Fibroblast of lung (primary cell): Measurements from ENCODE around the gene POTEG. TPM values are rescaled to one million over a fixed set of nuclear protein-coding genes. Genes with fewer than 3 reads are reported as not detected.
"Not testable (repeated sequence)": the region's sequence is repeated elsewhere in the genome, so short reads cannot be mapped to it uniquely, and the experiment has no call there.

Experiments used
- DNase-seq, 2 donors: peaks; one replicate each; pipeline versions ENCODE4 v3.0.0 to v3.0.0-alpha.2; 2010; ENCODE audit warnings: low read depth in 2 of 2
- H2AFZ ChIP-seq: 2 replicates; pipeline ENCODE4 v1.5.1; 2012; ENCODE audit warnings: low read length, control low read depth, inconsistent platforms
- H3K27ac ChIP-seq: 2 replicates; pipeline ENCODE4 v1.5.1; 2011; ENCODE audit warnings: low read length, control low read depth; ENCODE audit not compliant: insufficient read depth
- H3K27me3 ChIP-seq: 2 replicates; pipeline ENCODE4 v1.5.1; 2011; ENCODE audit warnings: mild to moderate bottlenecking, low read length; ENCODE audit not compliant: control insufficient read depth, insufficient read depth
- H3K36me3 ChIP-seq: 2 replicates; pipeline ENCODE4 v1.5.1; 2011; ENCODE audit warnings: low read length; ENCODE audit not compliant: control insufficient read depth, insufficient read depth
- H3K4me1 ChIP-seq: 2 replicates; pipeline ENCODE4 v1.5.1; 2011; ENCODE audit warnings: low read length; ENCODE audit not compliant: control insufficient read depth, insufficient read depth; ENCODE audit errors: extremely low read depth
- H3K4me2 ChIP-seq: 2 replicates; pipeline ENCODE4 v1.5.1; 2011; ENCODE audit warnings: low read length, control low read depth; ENCODE audit not compliant: insufficient read depth; ENCODE audit errors: extremely low read depth
- H3K4me3 ChIP-seq, 4 experiments: fragments of 200-600 bp in 1 of 4; sonication (generic) in 1 of 4; replicated peaks in 1 of 4; 2 replicates each; pipeline ENCODE4 v1.5.1; 2011 to 2016; ENCODE audit warnings: low read length in 4 of 4, low read depth in 3 of 4, mild to moderate bottlenecking in 3 of 4, control low read depth in 2 of 4, inconsistent platforms in 1 of 4, mixed read lengths in 1 of 4; ENCODE audit not compliant: insufficient read depth in 1 of 4; ENCODE audit errors: control extremely low read depth in 1 of 4
- H3K79me2 ChIP-seq: 2 replicates; pipeline ENCODE4 v1.5.1; 2012; ENCODE audit warnings: mild to moderate bottlenecking, low read length, inconsistent platforms; ENCODE audit not compliant: control insufficient read depth, insufficient read depth
- H3K9ac ChIP-seq: 2 replicates; pipeline ENCODE4 v1.5.1; 2011; ENCODE audit warnings: mild to moderate bottlenecking, low read length, control low read depth; ENCODE audit not compliant: insufficient read depth
- H3K9me3 ChIP-seq: 2 replicates; pipeline ENCODE4 v1.5.1; 2012; ENCODE audit warnings: low read depth, low read length; ENCODE audit not compliant: control insufficient read depth, insufficient read depth
- H4K20me1 ChIP-seq: 2 replicates; pipeline ENCODE4 v1.5.1; 2011; ENCODE audit warnings: low read length; ENCODE audit not compliant: control insufficient read depth, insufficient read depth; ENCODE audit errors: extremely low read depth
- polyA plus RNA-seq, 2 donors: library from polyadenylated mRNA; depleted of rRNA in 1 of 2; stranded (reverse) in 1 of 2; unstranded in 1 of 2; fragments of >200 nt; gene quantifications; 2 replicates each; pipeline ENCODE4 v1.2.1, GENCODE V29; 2011 to 2012; ENCODE audit warnings: missing spikeins in 1 of 2
- total RNA-seq: library from RNA; depleted of rRNA; stranded (reverse); fragments of >200 nt; gene quantifications from 2 replicates; pipeline ENCODE4 v1.2.1, GENCODE V29; 2014

Gene POTEG
- total and polyA plus RNA-seq, 2 donors (not counting 1 experiment from before 2014, with no cell fraction given): not detected

GRCh38 chr14:19380137-19380536 lies 54.0 kb downstream of the POTEG start:
- H3K79me2 ChIP-seq, DNase-seq, H3K27me3 ChIP-seq, H3K9me3 ChIP-seq, H4K20me1 ChIP-seq, H3K4me2 ChIP-seq, H3K36me3 ChIP-seq, H2AFZ ChIP-seq, H3K9ac ChIP-seq, H3K4me3 ChIP-seq, H3K27ac ChIP-seq, H3K4me1 ChIP-seq: not testable (repeated sequence)

DNA sequence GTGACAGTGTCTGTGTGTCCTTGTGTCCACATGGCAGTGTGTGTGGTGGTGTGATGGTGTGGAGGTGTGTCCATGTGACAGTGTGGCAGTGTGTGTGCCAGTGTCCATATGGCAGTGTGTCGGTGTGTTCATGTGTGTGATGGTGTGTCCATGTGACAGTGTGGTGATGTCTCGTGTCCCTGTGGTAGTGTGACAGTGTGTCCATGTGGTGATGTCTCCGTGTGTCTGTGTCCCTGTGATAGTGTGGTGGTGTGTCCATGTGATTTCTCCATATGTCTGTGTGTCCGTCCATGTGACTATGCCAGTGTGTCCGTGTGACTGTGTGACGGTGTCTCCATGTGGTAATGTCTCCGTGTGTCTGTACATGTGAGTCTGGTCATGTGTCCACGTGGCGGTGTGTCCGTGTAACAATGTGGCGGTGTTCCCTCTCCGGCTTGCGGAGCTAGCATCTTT lies 59.7 kb downstream of the POTEG start:
- H3K4me2 ChIP-seq, H3K27me3 ChIP-seq, H3K27ac ChIP-seq, H2AFZ ChIP-seq, DNase-seq, H3K4me1 ChIP-seq, H3K4me3 ChIP-seq, H3K9me3 ChIP-seq, H3K9ac ChIP-seq, H3K36me3 ChIP-seq, H4K20me1 ChIP-seq, H3K79me2 ChIP-seq: not testable (repeated sequence)

- H3K4me3 ChIP-seq, H3K27ac ChIP-seq, H3K4me1 ChIP-seq, H3K9ac ChIP-seq, H2AFZ ChIP-seq, H3K79me2 ChIP-seq, H4K20me1 ChIP-seq, DNase-seq, H3K36me3 ChIP-seq, H3K27me3 ChIP-seq, H3K9me3 ChIP-seq, H3K4me2 ChIP-seq: not testable (repeated sequence)
Observed at GRCh38 chr14:19372813-19373500, 61.2 kb downstream of the POTEG start.

GRCh38 chr14:19371767-19372166 lies 62.4 kb downstream of the POTEG start:
- DNase-seq, H3K27ac ChIP-seq, H2AFZ ChIP-seq, H3K27me3 ChIP-seq, H3K4me1 ChIP-seq, H3K4me3 ChIP-seq, H3K4me2 ChIP-seq, H3K9me3 ChIP-seq, H3K79me2 ChIP-seq, H3K9ac ChIP-seq, H3K36me3 ChIP-seq, H4K20me1 ChIP-seq: not testable (repeated sequence)

DNA sequence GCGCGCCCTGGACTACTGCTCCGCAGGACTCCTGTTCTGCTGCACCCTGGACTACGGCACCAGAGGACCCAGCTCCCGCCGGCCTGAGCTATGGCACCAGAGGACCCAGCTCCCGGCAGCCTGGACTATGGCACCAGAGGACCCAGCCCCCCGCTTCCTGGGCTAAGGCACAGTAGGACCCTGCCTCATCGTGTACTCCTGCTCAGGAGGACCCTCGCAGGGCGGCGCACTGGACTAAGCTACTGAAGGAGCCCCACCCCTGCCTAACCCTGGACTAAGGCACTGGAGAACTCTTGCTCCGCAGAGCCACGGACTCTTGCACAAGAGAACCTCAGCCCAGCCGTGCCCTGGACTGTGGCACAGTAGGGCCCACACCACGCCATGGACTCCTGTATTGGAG lies 71.3 kb downstream of the POTEG start:
- not testable (repeated sequence) for H3K27me3 ChIP-seq, H3K4me3 ChIP-seq, H3K27ac ChIP-seq, H2AFZ ChIP-seq, H3K9ac ChIP-seq, H3K9me3 ChIP-seq, H4K20me1 ChIP-seq, DNase-seq, H3K4me2 ChIP-seq, H3K4me1 ChIP-seq, H3K36me3 ChIP-seq, H3K79me2 ChIP-seq

DNA sequence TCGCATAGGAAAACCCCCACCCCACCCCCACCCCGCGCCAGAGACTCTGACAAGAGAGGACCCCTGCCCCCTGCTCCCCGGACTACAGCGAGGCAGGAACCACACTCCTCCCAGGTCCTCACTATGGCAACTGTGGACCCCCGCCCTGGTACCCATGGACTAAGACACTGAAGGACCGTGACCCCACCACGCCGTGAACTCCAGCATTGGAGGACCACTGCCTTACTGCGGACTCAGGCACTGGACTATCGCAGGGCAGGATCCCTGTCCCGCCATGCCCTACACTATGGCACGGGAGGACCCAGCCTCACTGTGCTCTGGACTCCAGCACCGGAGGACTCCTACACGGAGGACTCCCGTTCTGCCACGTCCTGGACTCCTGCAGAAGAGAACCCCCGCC lies 71.8 kb downstream of the POTEG start:
- not testable (repeated sequence) for H3K9me3 ChIP-seq

GRCh38 chr14:19361636-19362253 lies 72.4 kb downstream of the POTEG start:
- H3K27me3 ChIP-seq, H3K4me3 ChIP-seq, H3K9me3 ChIP-seq, H3K4me2 ChIP-seq, H3K27ac ChIP-seq, H3K36me3 ChIP-seq, DNase-seq, H2AFZ ChIP-seq, H3K4me1 ChIP-seq, H4K20me1 ChIP-seq, H3K79me2 ChIP-seq, H3K9ac ChIP-seq: not testable (repeated sequence)

More for the DNA sequence above, 71.8 kb downstream of the POTEG start:
- H4K20me1 ChIP-seq, H3K27ac ChIP-seq, H3K4me2 ChIP-seq, H3K27me3 ChIP-seq, H3K4me1 ChIP-seq, H3K36me3 ChIP-seq, H3K4me3 ChIP-seq, H3K9ac ChIP-seq, DNase-seq, H3K79me2 ChIP-seq, H2AFZ ChIP-seq: not testable (repeated sequence)
